Measurements from ENCODE around the gene SLC25A6. TPM values are rescaled to one million over a fixed set of nuclear protein-coding genes. Genes with fewer than 3 reads are reported as not detected.

The SLC25A6 gene
- polyA plus RNA-seq, 2 of the 4 experiments (the other 2 are of a cell fraction): 291 to 448 TPM

DNA sequence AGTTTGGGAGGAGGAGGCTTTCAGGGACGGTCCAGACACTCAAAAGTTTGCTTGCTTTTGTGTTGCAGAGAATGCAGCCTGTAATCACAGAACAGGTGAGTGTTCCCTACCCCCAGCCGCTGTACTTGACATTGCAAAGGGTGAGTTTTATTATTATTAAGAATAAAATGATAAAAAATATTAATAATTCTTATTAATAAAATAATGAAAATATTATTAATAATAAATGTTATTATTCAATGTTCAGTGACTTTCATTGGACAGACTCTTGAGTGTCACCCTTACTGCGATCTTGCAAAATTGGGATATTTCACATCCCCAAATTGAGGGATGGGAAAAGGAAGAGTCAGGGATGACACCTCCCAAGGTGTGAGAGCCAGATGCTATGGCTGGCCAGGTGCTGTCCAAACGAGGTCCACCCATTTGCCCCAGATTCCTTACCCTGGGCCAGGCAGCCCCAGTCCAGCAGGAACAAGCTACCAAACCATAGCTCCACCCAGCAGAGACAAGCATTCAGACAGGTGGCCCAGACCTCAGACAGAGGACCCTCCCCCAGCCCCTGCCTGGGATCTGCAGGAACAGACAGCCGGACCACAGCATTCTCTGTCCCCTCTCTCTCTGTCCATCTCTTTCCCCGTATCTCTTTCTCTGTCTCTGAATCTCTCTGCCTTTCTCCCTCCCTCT, 33.0 kb downstream of the SLC25A6 start:
- CTCF ChIA-PET: no interaction called here
- FAIRE-seq: no peak
- Histone ChIP-seq H3K4me2 (no peak overlapping the region), H3K4me3 (no peak overlapping the region), H3K4me1 (no peaks in the 10 kb centered on the region), H3K9me3 (no peaks in the 10 kb centered on the region), H3K27ac (no peak overlapping the region)
- peak; percentile 27 to 43; a peak in 2 of 6 replicates for ATAC-seq
- POLR2A ChIA-PET: no interaction called here
- WGBS (ENCODE audit: missing lambda C conversion rate): 77% methylated on average over 6 of the region's 6 CpGs
- TF ChIP-seq ZNF302 (CRISPR knock-in tag; IDR thresholded peaks at IDR 0.05): no peak
- TF ChIP-seq, protein P1, sequence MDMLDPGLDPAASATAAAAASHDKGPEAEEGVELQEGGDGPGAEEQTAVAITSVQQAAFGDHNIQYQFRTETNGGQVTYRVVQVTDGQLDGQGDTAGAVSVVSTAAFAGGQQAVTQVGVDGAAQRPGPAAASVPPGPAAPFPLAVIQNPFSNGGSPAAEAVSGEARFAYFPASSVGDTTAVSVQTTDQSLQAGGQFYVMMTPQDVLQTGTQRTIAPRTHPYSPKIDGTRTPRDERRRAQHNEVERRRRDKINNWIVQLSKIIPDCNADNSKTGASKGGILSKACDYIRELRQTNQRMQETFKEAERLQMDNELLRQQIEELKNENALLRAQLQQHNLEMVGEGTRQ (IDR thresholded peaks at IDR 0.05): no peak
- DNase-seq (ENCODE audit: low read depth in 1 of 2, low spot score in 1 of 2): no peak

DNA sequence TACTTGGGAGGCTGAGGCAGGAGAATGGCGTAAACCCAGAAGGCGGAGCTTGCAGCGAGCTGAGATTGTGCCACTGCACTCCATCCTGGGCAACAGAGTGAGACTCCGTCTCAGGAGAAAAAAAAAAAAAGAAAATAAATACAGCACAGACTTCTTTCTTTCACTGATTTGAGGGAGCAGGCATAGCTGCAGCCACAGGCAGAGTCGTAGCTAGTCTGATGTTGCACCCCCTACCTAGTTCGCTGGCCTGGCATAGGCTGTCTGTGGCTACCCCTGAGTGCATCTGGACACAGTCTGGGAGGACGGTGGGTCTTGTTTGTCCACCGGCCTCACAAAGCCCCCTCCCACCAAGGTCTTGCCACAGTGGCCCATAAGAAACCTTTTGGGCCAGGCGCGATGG, 33.9 kb downstream of the SLC25A6 start:
- DNase-seq (ENCODE audit: low read depth in 1 of 2, low spot score in 1 of 2) (no peak), ATAC-seq (no peak), FAIRE-seq (no peak)
- CTCF ChIA-PET: no interaction called here
- WGBS (ENCODE audit: missing lambda C conversion rate): 92% methylated on average over 10 of the region's 10 CpGs
- Histone ChIP-seq H3K27ac (no peak overlapping the region), H3K4me3 (no peak overlapping the region), H3K4me1 (no peaks in the 10 kb centered on the region), H3K4me2 (no peak overlapping the region), H3K9me3 (no peaks in the 10 kb centered on the region; the same call in 2 of the 3 replicates)
- TF ChIP-seq EHF (CRISPR knock-in tag; IDR thresholded peaks at IDR 0.05): no peak
- no peak for TF ChIP-seq REST (IDR thresholded peaks at IDR 0.05)
- TF ChIP-seq KDM5A (IDR thresholded peaks at IDR 0.05): no peak
- no peak for TF ChIP-seq HOXB13 (CRISPR knock-in tag; IDR thresholded peaks at IDR 0.05; ENCODE audit: low read depth)
- no peak for TF ChIP-seq NFE2L2 (conservative IDR thresholded peaks at IDR 0.05; ENCODE audit: low read length)
- TF ChIP-seq KDM1A (IDR thresholded peaks at IDR 0.05; ENCODE audit: low read depth): peak; percentile 48; the same call in 1 of the 2 replicates
- no peak for TF ChIP-seq POLR2A (IDR thresholded peaks at IDR 0.05; ENCODE audit: low read length)
- TF ChIP-seq JUN (IDR thresholded peaks at IDR 0.05): no peak
- POLR2A ChIA-PET: no interaction called here

GRCh38 chrX:1355131-1356046, 36.5 kb downstream of the SLC25A6 start:
- ATAC-seq (peak; percentile 57 to 68), FAIRE-seq (no peak), DNase-seq (ENCODE audit: low read depth in 1 of 2, low spot score in 1 of 2) (no peak)
- ChIA-PET POLR2A (no interaction called here), CTCF (no interaction called here)
- no peaks in the 10 kb centered on the region for H3K4me1 ChIP-seq
- 51% methylated on average over 10 of the region's 11 CpGs for WGBS (ENCODE audit: missing lambda C conversion rate)
- TF ChIP-seq HEYL (CRISPR knock-in tag; IDR thresholded peaks at IDR 0.05): no peak
- TF ChIP-seq FOSL2 (IDR thresholded peaks at IDR 0.05): no peak
- TF ChIP-seq FOSL2 (CRISPR knock-in tag; IDR thresholded peaks at IDR 0.05): no peak
- no peak for TF ChIP-seq HOXB13 (CRISPR knock-in tag; IDR thresholded peaks at IDR 0.05; ENCODE audit: low read depth)
- TF ChIP-seq, protein P1 (IDR thresholded peaks at IDR 0.05): no peak
- TF ChIP-seq ZSCAN20 (CRISPR knock-in tag; IDR thresholded peaks at IDR 0.05): no peak
- peak overlapping the region in 1 of 2 experiments; percentile 2; a peak in 1 of 6 replicates for H3K27ac ChIP-seq
- no peak overlapping the region for H3K4me2 ChIP-seq
- H3K4me3 ChIP-seq: no peak overlapping the region
- no peaks in the 10 kb centered on the region; the same call in 2 of the 3 replicates for H3K9me3 ChIP-seq
